Neural crest cell (in vitro differentiated cells): Measurements from ENCODE around the gene TNFSF15. TPM values are rescaled to one million over a fixed set of nuclear protein-coding genes. Genes with fewer than 3 reads are reported as not detected.

Experiments used
- DNase-seq: peaks from one replicate; pipeline ENCODE4 v3.0.0; 2021; ENCODE audit warnings: low read depth, mixed read lengths, low spot score
- H3K27ac Mint-ChIP-seq: one replicate; pipeline ENCODE4 v1.8.0; 2021; ENCODE audit warnings: mild to moderate bottlenecking, mixed read lengths; ENCODE audit not compliant: unreplicated experiment
- H3K27me3 Mint-ChIP-seq: 2 replicates; pipeline ENCODE4 v1.8.0; 2021; ENCODE audit warnings: low read depth, mild to moderate bottlenecking, mixed read lengths
- H3K36me3 Mint-ChIP-seq: 2 replicates; pipeline ENCODE4 v1.8.0; 2021; ENCODE audit warnings: low read depth, mild to moderate bottlenecking, mixed read lengths
- H3K4me1 Mint-ChIP-seq: 2 replicates; pipeline ENCODE4 v1.8.0; 2021; ENCODE audit warnings: mixed read lengths
- H3K4me3 Mint-ChIP-seq: one replicate; pipeline ENCODE4 v1.8.0; 2021; ENCODE audit warnings: mild to moderate bottlenecking, mixed read lengths
- H3K9me3 Mint-ChIP-seq: 2 replicates; pipeline ENCODE4 v1.8.0; 2021; ENCODE audit warnings: mixed read lengths
- total RNA-seq: library from RNA; stranded (reverse); gene quantifications from 2 replicates; pipeline ENCODE4 v1.2.1, GENCODE V29; 2021
- TF ChIP-seq, protein P1 (sequence below): fragments of 200-600 bp; sonication (generic); conservative IDR thresholded peaks from 2 replicates; pipeline ENCODE4 v1.5.0; 2021; ENCODE audit warnings: antibody characterized with exemption, mild to moderate bottlenecking

TNFSF15 gene
- total RNA-seq, 1 donor from 2014 or later: not detected

DNA sequence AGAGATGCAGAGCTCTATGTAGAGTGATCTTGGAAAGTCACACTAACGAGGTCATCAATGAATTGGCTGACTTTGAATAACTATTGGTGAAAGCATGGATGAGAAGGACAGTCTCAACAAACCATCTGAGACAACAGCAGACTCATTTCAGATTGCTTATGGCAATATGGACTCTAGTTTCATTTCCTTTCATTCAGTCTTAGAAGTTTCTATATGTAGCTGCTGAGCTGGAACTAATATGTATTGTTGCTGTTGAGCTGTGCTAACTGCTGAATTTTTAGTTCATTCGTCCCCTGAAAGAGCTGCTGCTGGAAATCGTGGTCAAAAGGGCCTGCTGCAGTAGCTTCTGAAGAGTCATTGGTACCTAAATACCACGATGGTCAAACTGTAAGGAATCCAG, 31.3 kb downstream of the TNFSF15 start:
- TF ChIP-seq, protein P1, sequence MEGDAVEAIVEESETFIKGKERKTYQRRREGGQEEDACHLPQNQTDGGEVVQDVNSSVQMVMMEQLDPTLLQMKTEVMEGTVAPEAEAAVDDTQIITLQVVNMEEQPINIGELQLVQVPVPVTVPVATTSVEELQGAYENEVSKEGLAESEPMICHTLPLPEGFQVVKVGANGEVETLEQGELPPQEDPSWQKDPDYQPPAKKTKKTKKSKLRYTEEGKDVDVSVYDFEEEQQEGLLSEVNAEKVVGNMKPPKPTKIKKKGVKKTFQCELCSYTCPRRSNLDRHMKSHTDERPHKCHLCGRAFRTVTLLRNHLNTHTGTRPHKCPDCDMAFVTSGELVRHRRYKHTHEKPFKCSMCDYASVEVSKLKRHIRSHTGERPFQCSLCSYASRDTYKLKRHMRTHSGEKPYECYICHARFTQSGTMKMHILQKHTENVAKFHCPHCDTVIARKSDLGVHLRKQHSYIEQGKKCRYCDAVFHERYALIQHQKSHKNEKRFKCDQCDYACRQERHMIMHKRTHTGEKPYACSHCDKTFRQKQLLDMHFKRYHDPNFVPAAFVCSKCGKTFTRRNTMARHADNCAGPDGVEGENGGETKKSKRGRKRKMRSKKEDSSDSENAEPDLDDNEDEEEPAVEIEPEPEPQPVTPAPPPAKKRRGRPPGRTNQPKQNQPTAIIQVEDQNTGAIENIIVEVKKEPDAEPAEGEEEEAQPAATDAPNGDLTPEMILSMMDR: no peak
- no peak overlapping the region for H3K4me3 Mint-ChIP-seq
- H3K27ac Mint-ChIP-seq: no peak overlapping the region
- H3K9me3 Mint-ChIP-seq: no peaks in the 10 kb centered on the region
- no peak for DNase-seq
- peaks cover 3% of the 10 kb centered on the region for H3K4me1 Mint-ChIP-seq
- no peaks in the 10 kb centered on the region for H3K36me3 Mint-ChIP-seq
- peaks cover 9% of the 10 kb centered on the region for H3K27me3 Mint-ChIP-seq

DNA sequence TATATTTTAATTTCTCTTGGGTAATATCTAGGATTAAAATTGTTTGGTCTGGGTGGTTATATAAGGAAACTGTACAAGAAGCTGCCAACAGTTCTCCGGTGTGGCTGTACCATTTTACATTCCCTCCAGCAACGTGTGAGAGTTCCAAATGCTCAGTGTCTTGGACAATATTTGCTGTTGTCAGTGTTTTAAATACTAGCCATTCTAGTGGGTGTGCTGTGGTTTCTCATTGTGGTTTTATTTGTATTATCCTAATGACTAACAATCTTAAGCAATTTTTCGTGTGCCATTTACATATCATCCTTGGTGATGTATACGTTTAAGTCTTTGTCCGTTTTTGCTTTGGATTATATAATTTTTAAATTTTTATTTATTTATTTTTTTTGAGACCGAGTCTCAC, 34.0 kb downstream of the TNFSF15 start:
- Mint-ChIP-seq H3K9me3 (no peaks in the 10 kb centered on the region), H3K27ac (no peak overlapping the region), H3K4me1 (peaks cover 3% of the 10 kb centered on the region), H3K36me3 (no peaks in the 10 kb centered on the region), H3K27me3 (peaks cover 2% of the 10 kb centered on the region), H3K4me3 (no peak overlapping the region)
- no peak for DNase-seq
- TF ChIP-seq, protein P1: no peak

DNA sequence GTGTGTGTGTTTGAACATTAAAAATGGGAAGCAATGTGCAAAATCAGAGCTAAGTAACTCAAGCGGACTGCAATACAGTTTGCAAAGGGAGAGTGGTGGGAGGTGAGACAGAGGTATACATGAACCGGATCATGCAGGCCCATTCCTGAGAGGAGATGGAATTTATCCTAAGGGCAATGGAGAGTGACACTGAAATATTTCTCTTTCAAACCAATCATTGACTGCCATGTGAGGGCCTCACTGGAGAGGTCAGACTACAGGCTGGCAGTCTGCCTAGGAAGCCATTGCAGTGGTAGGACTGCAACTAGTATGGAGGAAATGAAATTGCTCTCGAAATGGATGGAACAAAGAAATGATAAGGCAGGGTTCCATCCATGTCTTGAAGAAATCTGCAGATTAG, 34.8 kb downstream of the TNFSF15 start:
- Mint-ChIP-seq H3K36me3 (no peaks in the 10 kb centered on the region), H3K27me3 (no peaks in the 10 kb centered on the region), H3K4me3 (no peak overlapping the region), H3K9me3 (no peaks in the 10 kb centered on the region), H3K4me1 (peaks cover 3% of the 10 kb centered on the region), H3K27ac (no peak overlapping the region)
- TF ChIP-seq, protein P1: no peak
- DNase-seq: no peak

DNA sequence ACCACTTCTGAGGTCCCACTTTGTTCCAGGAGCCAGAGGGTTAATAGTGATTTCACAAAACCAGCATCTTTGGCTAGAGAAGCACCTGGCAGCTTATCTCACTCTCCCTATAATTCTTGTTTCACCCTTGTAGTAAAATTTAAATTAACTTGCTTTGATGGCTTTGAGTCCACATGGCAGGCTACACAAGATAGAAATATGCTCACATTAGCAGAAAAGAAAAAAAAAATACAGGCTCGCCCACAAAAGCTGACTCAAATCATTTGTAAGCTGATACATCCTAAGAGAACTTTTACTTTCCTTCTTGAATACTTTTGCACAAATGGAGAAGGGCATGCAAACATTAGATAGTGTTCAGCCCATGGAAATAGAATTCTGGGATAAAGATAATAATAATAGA, 36.2 kb downstream of the TNFSF15 start:
- Mint-ChIP-seq H3K27me3 (peaks cover 4% of the 10 kb centered on the region), H3K4me1 (peaks cover under 1% of the 10 kb centered on the region), H3K36me3 (no peaks in the 10 kb centered on the region), H3K4me3 (no peak overlapping the region), H3K27ac (no peak overlapping the region), H3K9me3 (no peaks in the 10 kb centered on the region)
- DNase-seq: no peak
- TF ChIP-seq, protein P1: no peak

DNA sequence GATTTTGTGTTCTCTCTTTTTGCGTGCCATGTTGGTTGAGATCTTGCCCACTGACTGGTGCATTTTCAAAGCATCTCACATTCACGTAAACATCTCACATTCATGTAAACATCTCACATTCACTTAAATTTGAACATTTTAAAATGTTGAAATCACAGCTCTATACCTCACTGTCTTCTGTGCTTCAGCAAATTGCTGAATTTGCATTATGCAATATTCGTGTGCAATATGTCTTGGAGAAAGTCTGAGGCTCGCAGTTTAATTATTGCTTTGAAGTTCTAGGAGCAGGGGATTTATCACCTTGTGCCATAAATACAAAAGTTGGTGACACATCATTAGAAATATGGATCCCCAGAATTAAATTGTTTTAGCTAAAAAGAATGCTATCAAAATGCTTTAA, 42.6 kb downstream of the TNFSF15 start:
- no peak for DNase-seq
- H3K36me3 Mint-ChIP-seq: no peaks in the 10 kb centered on the region
- H3K9me3 Mint-ChIP-seq: peaks cover 4% of the 10 kb centered on the region
- TF ChIP-seq, protein P1: no peak
- H3K4me1 Mint-ChIP-seq: no peaks in the 10 kb centered on the region
- peaks cover 10% of the 10 kb centered on the region for H3K27me3 Mint-ChIP-seq
- H3K27ac Mint-ChIP-seq: no peak overlapping the region
- H3K4me3 Mint-ChIP-seq: no peak overlapping the region

DNA sequence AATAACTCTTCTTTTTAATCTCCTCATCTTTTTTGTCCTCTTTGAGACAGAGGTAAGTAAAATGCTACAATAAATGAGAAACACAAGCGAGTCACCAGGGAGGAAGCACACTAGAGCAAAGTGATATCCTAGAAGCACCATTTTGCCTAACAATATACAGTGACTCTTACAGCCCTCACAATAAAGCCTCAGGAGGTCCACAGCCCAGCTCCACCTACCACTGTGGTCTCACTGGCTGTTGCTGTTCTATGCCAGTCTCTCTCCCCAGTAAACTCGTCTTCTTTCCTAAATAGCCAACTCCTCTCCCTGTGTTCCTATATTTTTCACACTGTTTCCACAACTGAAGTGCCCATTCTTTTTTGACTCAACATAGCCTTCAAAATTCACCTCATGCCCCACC, 44.3 kb downstream of the TNFSF15 start:
- Mint-ChIP-seq H3K27me3 (peaks cover 10% of the 10 kb centered on the region), H3K27ac (no peak overlapping the region), H3K36me3 (no peaks in the 10 kb centered on the region), H3K9me3 (peaks cover 4% of the 10 kb centered on the region), H3K4me1 (no peaks in the 10 kb centered on the region), H3K4me3 (no peak overlapping the region)
- TF ChIP-seq, protein P1: no peak
- DNase-seq: no peak
